Measurements from ENCODE around the gene TTC3.

TTC3 gene

GRCh38 chr21:37248298-37248697 lies 175.2 kb downstream of the TTC3 start:
- ChIA-PET POLR2A (no interaction called here), CTCF (no interaction called here)

GRCh38 chr21:37249112-37249904 lies 176.3 kb downstream of the TTC3 start:
- POLR2A ChIA-PET, result no interaction called here
- CTCF ChIA-PET, result no interaction called here
- TF ChIP-seq FOXM1 (IDR thresholded peaks at IDR 0.05; ENCODE audit: borderline replicate concordance) (no peak), ZNF384 (IDR thresholded peaks at IDR 0.05) (no peak), CTBP1 (IDR thresholded peaks at IDR 0.05; ENCODE audit: borderline replicate concordance) (no peak), FOXA1 (IDR thresholded peaks at IDR 0.05) (no peak), ELF4 (IDR thresholded peaks at IDR 0.05) (no peak)
- TF ChIP-seq, protein P1, sequence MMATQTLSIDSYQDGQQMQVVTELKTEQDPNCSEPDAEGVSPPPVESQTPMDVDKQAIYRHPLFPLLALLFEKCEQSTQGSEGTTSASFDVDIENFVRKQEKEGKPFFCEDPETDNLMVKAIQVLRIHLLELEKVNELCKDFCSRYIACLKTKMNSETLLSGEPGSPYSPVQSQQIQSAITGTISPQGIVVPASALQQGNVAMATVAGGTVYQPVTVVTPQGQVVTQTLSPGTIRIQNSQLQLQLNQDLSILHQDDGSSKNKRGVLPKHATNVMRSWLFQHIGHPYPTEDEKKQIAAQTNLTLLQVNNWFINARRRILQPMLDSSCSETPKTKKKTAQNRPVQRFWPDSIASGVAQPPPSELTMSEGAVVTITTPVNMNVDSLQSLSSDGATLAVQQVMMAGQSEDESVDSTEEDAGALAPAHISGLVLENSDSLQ (IDR thresholded peaks at IDR 0.05), result 0 out of 2 replicates have a peak, but pooled peaks have one; percentile 8
- no peak for DNase-seq (ENCODE audit: extremely low spot score)

More at GRCh38 chr21:37248298-37248697, 175.2 kb downstream of the TTC3 start:
- TF ChIP-seq FOXK2 (IDR thresholded peaks at IDR 0.05) (no peak), ARNT (IDR thresholded peaks at IDR 0.05) (no peak), TARDBP (IDR thresholded peaks at IDR 0.05) (no peak), ELF4 (IDR thresholded peaks at IDR 0.05) (no peak), HDGF (IDR thresholded peaks at IDR 0.05; ENCODE audit: borderline replicate concordance) (no peak), ZNF384 (IDR thresholded peaks at IDR 0.05) (no peak), LEF1 (IDR thresholded peaks at IDR 0.05; ENCODE audit: borderline replicate concordance) (no peak), NFRKB (IDR thresholded peaks at IDR 0.05) (no peak), BHLHE40 (IDR thresholded peaks at IDR 0.05; ENCODE audit: borderline replicate concordance) (no peak), SP1 (IDR thresholded peaks at IDR 0.05) (no peak), SUZ12 (IDR thresholded peaks at IDR 0.05) (no peak), CTBP1 (IDR thresholded peaks at IDR 0.05; ENCODE audit: borderline replicate concordance) (no peak), FOXA1 (IDR thresholded peaks at IDR 0.05) (no peak), FOXM1 (IDR thresholded peaks at IDR 0.05; ENCODE audit: borderline replicate concordance) (no peak), L3MBTL2 (conservative IDR thresholded peaks at IDR 0.05) (no peak)
- TF ChIP-seq, protein P1 (IDR thresholded peaks at IDR 0.05), result no peak
- no peak for DNase-seq (ENCODE audit: extremely low spot score)

GRCh38 chr21:37251294-37251634 lies 178.2 kb downstream of the TTC3 start:
- ChIA-PET CTCF (no interaction called here), POLR2A (no interaction called here)
- no peak for DNase-seq (ENCODE audit: extremely low spot score)
- TF ChIP-seq FOXA1 (IDR thresholded peaks at IDR 0.05) (no peak), SUZ12 (IDR thresholded peaks at IDR 0.05) (no peak), FOXM1 (IDR thresholded peaks at IDR 0.05; ENCODE audit: borderline replicate concordance) (no peak), SP1 (IDR thresholded peaks at IDR 0.05) (no peak), HDGF (IDR thresholded peaks at IDR 0.05; ENCODE audit: borderline replicate concordance) (no peak), ELF4 (IDR thresholded peaks at IDR 0.05) (no peak), LEF1 (IDR thresholded peaks at IDR 0.05; ENCODE audit: borderline replicate concordance) (no peak), BHLHE40 (IDR thresholded peaks at IDR 0.05; ENCODE audit: borderline replicate concordance) (no peak)
